Kidney (tissue), 14 donors: ENCODE data around the gene VILL. TPM values are rescaled to one million over a fixed set of nuclear protein-coding genes. Genes with fewer than 3 reads are reported as not detected.

Source experiments
- DNase-seq, 5 donors: peaks; one replicate each; pipeline ENCODE4 v3.0.0-alpha.2; 2013 to 2020
- FAIRE-seq: peaks from 2 replicates; lab custom pipeline; 2012; peaks lifted over from hg19 to GRCh38; lab: Jason Lieb, UNC
- H3K27ac ChIP-seq, 2 donors: one replicate each; pipeline ENCODE4 v1.7.0; 2013; ENCODE audit warnings: low read depth in 2 of 2, low read length in 2 of 2, inconsistent platforms in 1 of 2
- H3K27me3 ChIP-seq: one replicate; pipeline ENCODE4 v1.7.1; 2013; ENCODE audit warnings: low read length, inconsistent platforms; ENCODE audit not compliant: control insufficient read depth, insufficient read depth
- H3K36me3 ChIP-seq, 3 donors: one replicate each; pipeline versions ENCODE4 v1.7.0 to v1.7.1; 2013; ENCODE audit warnings: low read length in 3 of 3, control low read depth in 1 of 3, inconsistent platforms in 1 of 3; ENCODE audit not compliant: insufficient read depth in 3 of 3, control insufficient read depth in 2 of 3
- H3K4me1 ChIP-seq, 3 donors: one replicate each; pipeline versions ENCODE4 v1.7.0 to v1.7.1; 2013; ENCODE audit warnings: low read length in 3 of 3, inconsistent platforms in 1 of 3, low read depth in 1 of 3; ENCODE audit not compliant: control insufficient read depth in 2 of 3, insufficient read depth in 2 of 3
- H3K4me3 ChIP-seq, 3 donors: one replicate each; pipeline versions ENCODE4 v1.7.0 to v1.8.1; 2013; ENCODE audit warnings: low read length in 3 of 3, control low read depth in 1 of 3, inconsistent platforms in 1 of 3
- H3K9ac ChIP-seq, 3 donors: one replicate each; pipeline versions ENCODE4 v1.7.0 to v1.7.1; 2013; ENCODE audit warnings: low read length in 3 of 3, control low read depth in 1 of 3, inconsistent platforms in 1 of 3
- H3K9me3 ChIP-seq, 3 donors: one replicate each; pipeline versions ENCODE4 v1.7.0 to v1.7.1; 2013; ENCODE audit warnings: low read length in 3 of 3, control low read depth in 1 of 3, inconsistent platforms in 1 of 3; ENCODE audit not compliant: control insufficient read depth in 2 of 3, insufficient read depth in 1 of 3
- CTCF ChIP-seq: IDR thresholded peaks from 3 replicates; pipeline ENCODE4 v1.5.1; 2012; ENCODE audit warnings: mild to moderate bottlenecking, moderate library complexity, borderline replicate concordance; ENCODE audit not compliant: insufficient read depth; ENCODE audit errors: extremely low read depth
- intact Hi-C: fragments of 100-400 bp; cut with DNase I; formaldehyde crosslinking; loops from one replicate; pipeline ENCODE4 v1.11.1; 2022
- polyA plus RNA-seq: library from polyadenylated mRNA; stranded (reverse); fragments of 350-450 nt; fragmentation: Illumina TruSeq; extraction: RNeasy Lipid Tissue Mini Kit (QIAGEN cat#74804); gene quantifications from one replicate; pipeline ENCODE4 v1.2.3, GENCODE V29; 2014; ENCODE audit warnings: low read depth, low replicate concordance; ENCODE audit not compliant: insufficient read depth
- total RNA-seq: library from RNA; stranded (reverse); fragmentation: NEBNext Ultra II Directional; extraction: Animal tissue kit (Norgen Biotek cat#: 25700); gene quantifications from one replicate; pipeline ENCODE4 v1.2.1, GENCODE V29; 2021
- donor health status: control.
- donor health status: control.
- donor health status: control.
- donor health status: control.
- donor health status: control.
- donor health status: DM: yes; HTN: yes; CAD: no.
- donor health status: Normal renal cell carcinoma (clear cell type).

Gene VILL
- total and polyA plus RNA-seq, 2 donors from 2014 or later = 7.4 to 7.6 TPM

- H3K9ac ChIP-seq = no peak overlapping the region
- intact Hi-C loops = no loop called here
- peaks cover 15 to 28% (median 17%) of the 10 kb centered on the region in 3 donors for H3K4me1 ChIP-seq
- H3K4me3 ChIP-seq = no peak overlapping the region
- no peak for TF ChIP-seq CTCF
- peaks cover 0 to 5% (median 3%) of the 10 kb centered on the region in 3 donors for H3K36me3 ChIP-seq
- DNase-seq (peak in 2 of 5 donors; percentile 51 to 66), FAIRE-seq (no peak)
- no peaks in the 10 kb centered on the region for H3K27me3 ChIP-seq
- no peak overlapping the region for H3K27ac ChIP-seq
- no peaks in the 10 kb centered on the region for H3K9me3 ChIP-seq
These were observed 40.7 kb upstream of the VILL start for GRCh38 chr3:37949866-37950265.

DNA sequence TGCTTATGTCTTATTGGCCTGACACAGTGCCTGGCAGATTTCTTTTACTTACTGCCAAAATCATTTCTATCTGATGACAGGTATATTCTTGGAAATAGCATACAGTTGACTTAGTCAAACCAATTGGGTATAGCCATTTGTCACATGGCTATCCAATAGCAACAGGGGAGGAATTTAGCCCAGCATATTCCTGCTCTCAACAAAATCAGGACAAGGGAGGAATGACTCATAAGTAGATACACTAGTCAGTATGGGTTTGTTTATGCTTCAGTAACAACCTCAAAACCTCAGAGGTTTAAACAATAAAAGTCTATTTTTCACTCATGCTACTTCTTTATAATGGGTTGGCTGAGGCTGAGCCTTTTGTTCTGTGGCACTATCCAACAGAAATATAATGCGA, 38.0 kb upstream of the VILL start:
- no peaks in the 10 kb centered on the region for H3K27me3 ChIP-seq
- FAIRE-seq = no peak
- no peaks in the 10 kb centered on the region for H3K9me3 ChIP-seq
- H3K27ac ChIP-seq = no peak overlapping the region
- H3K4me1 ChIP-seq = peaks cover 0 to 20% (median 3%) of the 10 kb centered on the region in 3 donors
- no peak overlapping the region for H3K4me3 ChIP-seq
- DNase-seq = no peak
- TF ChIP-seq CTCF = no peak
- no peak overlapping the region for H3K9ac ChIP-seq
- peaks cover 0 to 6% (median 6%) of the 10 kb centered on the region in 3 donors for H3K36me3 ChIP-seq
- intact Hi-C loops = no loop called here

DNA sequence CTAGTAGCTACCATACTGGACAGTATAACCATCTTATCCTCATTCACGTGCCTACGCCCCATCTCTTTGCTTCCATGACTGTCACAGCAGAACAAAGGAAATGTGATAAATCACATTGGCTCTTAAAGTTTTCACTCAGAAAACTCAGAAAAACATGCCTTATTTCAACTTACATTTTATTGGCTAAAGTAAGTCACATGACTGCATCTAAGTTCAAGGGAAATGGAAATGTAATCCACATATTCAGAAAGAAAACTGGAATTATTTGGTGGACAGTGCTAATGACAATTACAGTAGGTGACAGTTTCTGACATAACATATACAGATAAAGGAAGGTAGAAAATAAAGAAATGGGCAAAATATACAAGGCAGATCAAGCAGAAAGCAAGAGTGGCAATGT, 37.4 kb upstream of the VILL start:
- TF ChIP-seq CTCF = no peak
- Histone ChIP-seq H3K27ac (peak overlapping the region in 1 of 2 donors; percentile 45), H3K4me3 (no peak overlapping the region), H3K9ac (no peak overlapping the region), H3K36me3 (peaks cover 0 to 6% (median 6%) of the 10 kb centered on the region in 3 donors), H3K9me3 (no peaks in the 10 kb centered on the region), H3K4me1 (peaks cover 0 to 21% (median 3%) of the 10 kb centered on the region in 3 donors), H3K27me3 (no peaks in the 10 kb centered on the region)
- intact Hi-C loops = no loop called here
- DNase-seq = no peak
- no peak for FAIRE-seq
